SK-N-SH treated with all-trans-retinoic acid at 6 μM for 48 hours (cell line): ENCODE results near the gene PGC.

ENCODE experiments used
- ATAC-seq: fragments of 200-7000 bp; cut with Tn5 transposase; 3 replicates; pipeline ENCODE4 v1.9.1; 2020; ENCODE audit warnings: mild to moderate bottlenecking, moderate library complexity
- ARNTL ChIP-seq: fragments of 450-650 bp; formaldehyde crosslinking; IDR thresholded peaks from 2 replicates; pipeline ENCODE4 v1.5.0; 2020; ENCODE audit warnings: low read depth, mild to moderate bottlenecking, moderate library complexity, borderline replicate concordance
- BACH2 ChIP-seq: fragments of 250-450 bp; sonication (Bioruptor Pico); IDR thresholded peaks from 2 replicates; pipeline ENCODE4 v1.9.0; 2021; ENCODE audit warnings: mild to moderate bottlenecking, borderline replicate concordance
- CSDC2 ChIP-seq: fragments of 250-450 bp; sonication (Bioruptor Pico); IDR thresholded peaks from 2 replicates; pipeline ENCODE4 v1.5.0; 2020; ENCODE audit warnings: mild to moderate bottlenecking, moderate library complexity
- ESRRG ChIP-seq: fragments of 250-450 bp; sonication (Bioruptor Pico); IDR thresholded peaks from 2 replicates; pipeline ENCODE4 v1.6.1; 2021; ENCODE audit warnings: mild to moderate bottlenecking
- GLIS3 ChIP-seq: fragments of 250-450 bp; sonication (Bioruptor Pico); IDR thresholded peaks from 2 replicates; pipeline ENCODE4 v1.5.0; 2020; ENCODE audit warnings: mild to moderate bottlenecking, moderate library complexity
- ISL1 ChIP-seq: fragments of 250-450 bp; sonication (Bioruptor Pico); IDR thresholded peaks from 2 replicates; pipeline ENCODE4 v2.1.2; 2022; ENCODE audit warnings: mild to moderate bottlenecking, moderate library complexity
- OSR1 ChIP-seq: fragments of 250-450 bp; sonication (Bioruptor Pico); IDR thresholded peaks from 2 replicates; pipeline ENCODE4 v1.8.0; 2022; ENCODE audit warnings: moderate library complexity, mild to moderate bottlenecking, inconsistent platforms
- PPARA ChIP-seq: fragments of 250-450 bp; sonication (Bioruptor Pico); IDR thresholded peaks from 2 replicates; pipeline ENCODE4 v1.5.0; 2020; ENCODE audit warnings: mild to moderate bottlenecking, borderline replicate concordance
- RARB ChIP-seq: fragments of 250-450 bp; sonication (Bioruptor Pico); IDR thresholded peaks from 2 replicates; pipeline ENCODE4 v1.8.0; 2021; ENCODE audit warnings: mild to moderate bottlenecking, moderate library complexity
- SNAI2 ChIP-seq: fragments of 250-450 bp; sonication (Bioruptor Pico); IDR thresholded peaks from 2 replicates; pipeline ENCODE4 v1.5.0; 2020; ENCODE audit warnings: mild to moderate bottlenecking, moderate library complexity
- TCF4 ChIP-seq: fragments of 250-450 bp; sonication (Bioruptor Pico); IDR thresholded peaks from 2 replicates; pipeline ENCODE4 v1.8.0; 2021; ENCODE audit warnings: mild to moderate bottlenecking, moderate library complexity, borderline replicate concordance
- TOX ChIP-seq: fragments of 250-450 bp; sonication (Bioruptor Pico); IDR thresholded peaks from 2 replicates; pipeline ENCODE4 v1.8.0; 2021; ENCODE audit warnings: mild to moderate bottlenecking, moderate library complexity, borderline replicate concordance
- ZC3H10 ChIP-seq: fragments of 250-450 bp; sonication (Bioruptor Pico); IDR thresholded peaks from 2 replicates; pipeline ENCODE4 v1.5.1; 2021; ENCODE audit warnings: mild to moderate bottlenecking, moderate library complexity
- ZFP30 ChIP-seq: fragments of 450-650 bp; formaldehyde crosslinking; IDR thresholded peaks from 2 replicates; pipeline ENCODE4 v1.5.0; 2022; ENCODE audit warnings: mild to moderate bottlenecking, moderate library complexity
- ZNF70 ChIP-seq: fragments of 450-650 bp; formaldehyde crosslinking; IDR thresholded peaks from 2 replicates; pipeline ENCODE4 v1.5.0; 2020; ENCODE audit warnings: mild to moderate bottlenecking, moderate library complexity
- ZNF8 ChIP-seq: fragments of 450-650 bp; formaldehyde crosslinking; IDR thresholded peaks from 2 replicates; pipeline ENCODE4 v1.5.0; 2020; ENCODE audit warnings: mild to moderate bottlenecking, moderate library complexity
- TF ChIP-seq, protein P1 (sequence below): fragments of 250-450 bp; sonication (Bioruptor Pico); IDR thresholded peaks from 2 replicates; pipeline ENCODE4 v1.8.0; 2021; ENCODE audit warnings: low read depth, mild to moderate bottlenecking, moderate library complexity, borderline replicate concordance
- TF ChIP-seq, protein P2 (sequence below): fragments of 250-450 bp; sonication (Bioruptor Pico); IDR thresholded peaks from 2 replicates; pipeline ENCODE4 v1.8.0; 2020; ENCODE audit warnings: mild to moderate bottlenecking, moderate library complexity, borderline replicate concordance
- TF ChIP-seq, protein P3 (sequence below): fragments of 250-450 bp; sonication (Bioruptor Pico); IDR thresholded peaks from 2 replicates; pipeline ENCODE4 v1.5.1; 2021; ENCODE audit warnings: mild to moderate bottlenecking, moderate library complexity

Gene PGC

GRCh38 chr6:41755895-41756294, 8.7 kb upstream of the PGC start:
- TF ChIP-seq ESRRG (no peak), RARB (CRISPR knock-in tag) (no peak), ZNF70 (CRISPR knock-in tag) (no peak), ISL1 (CRISPR knock-in tag) (no peak), BACH2 (CRISPR knock-in tag) (no peak), TOX (CRISPR knock-in tag) (no peak), ZFP30 (CRISPR knock-in tag) (no peak), PPARA (CRISPR knock-in tag) (no peak)
- TF ChIP-seq, protein P1, sequence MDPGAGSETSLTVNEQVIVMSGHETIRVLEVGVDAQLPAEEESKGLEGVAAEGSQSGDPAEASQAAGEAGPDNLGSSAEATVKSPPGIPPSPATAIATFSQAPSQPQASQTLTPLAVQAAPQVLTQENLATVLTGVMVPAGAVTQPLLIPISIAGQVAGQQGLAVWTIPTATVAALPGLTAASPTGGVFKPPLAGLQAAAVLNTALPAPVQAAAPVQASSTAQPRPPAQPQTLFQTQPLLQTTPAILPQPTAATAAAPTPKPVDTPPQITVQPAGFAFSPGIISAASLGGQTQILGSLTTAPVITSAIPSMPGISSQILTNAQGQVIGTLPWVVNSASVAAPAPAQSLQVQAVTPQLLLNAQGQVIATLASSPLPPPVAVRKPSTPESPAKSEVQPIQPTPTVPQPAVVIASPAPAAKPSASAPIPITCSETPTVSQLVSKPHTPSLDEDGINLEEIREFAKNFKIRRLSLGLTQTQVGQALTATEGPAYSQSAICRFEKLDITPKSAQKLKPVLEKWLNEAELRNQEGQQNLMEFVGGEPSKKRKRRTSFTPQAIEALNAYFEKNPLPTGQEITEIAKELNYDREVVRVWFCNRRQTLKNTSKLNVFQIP (CRISPR knock-in tag) = no peak
- TF ChIP-seq, protein P2, sequence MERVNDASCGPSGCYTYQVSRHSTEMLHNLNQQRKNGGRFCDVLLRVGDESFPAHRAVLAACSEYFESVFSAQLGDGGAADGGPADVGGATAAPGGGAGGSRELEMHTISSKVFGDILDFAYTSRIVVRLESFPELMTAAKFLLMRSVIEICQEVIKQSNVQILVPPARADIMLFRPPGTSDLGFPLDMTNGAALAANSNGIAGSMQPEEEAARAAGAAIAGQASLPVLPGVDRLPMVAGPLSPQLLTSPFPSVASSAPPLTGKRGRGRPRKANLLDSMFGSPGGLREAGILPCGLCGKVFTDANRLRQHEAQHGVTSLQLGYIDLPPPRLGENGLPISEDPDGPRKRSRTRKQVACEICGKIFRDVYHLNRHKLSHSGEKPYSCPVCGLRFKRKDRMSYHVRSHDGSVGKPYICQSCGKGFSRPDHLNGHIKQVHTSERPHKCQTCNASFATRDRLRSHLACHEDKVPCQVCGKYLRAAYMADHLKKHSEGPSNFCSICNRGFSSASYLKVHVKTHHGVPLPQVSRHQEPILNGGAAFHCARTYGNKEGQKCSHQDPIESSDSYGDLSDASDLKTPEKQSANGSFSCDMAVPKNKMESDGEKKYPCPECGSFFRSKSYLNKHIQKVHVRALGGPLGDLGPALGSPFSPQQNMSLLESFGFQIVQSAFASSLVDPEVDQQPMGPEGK (CRISPR knock-in tag) = no peak
- ATAC-seq = no peak

- ATAC-seq = no peak
- TF ChIP-seq ZNF8 (CRISPR knock-in tag) = no peak
- TF ChIP-seq ESRRG = no peak
- no peak for TF ChIP-seq CSDC2 (CRISPR knock-in tag)
- no peak for TF ChIP-seq TCF4 (CRISPR knock-in tag)
- TF ChIP-seq TOX (CRISPR knock-in tag) = no peak
- no peak for TF ChIP-seq GLIS3 (CRISPR knock-in tag)
- TF ChIP-seq, protein P3, sequence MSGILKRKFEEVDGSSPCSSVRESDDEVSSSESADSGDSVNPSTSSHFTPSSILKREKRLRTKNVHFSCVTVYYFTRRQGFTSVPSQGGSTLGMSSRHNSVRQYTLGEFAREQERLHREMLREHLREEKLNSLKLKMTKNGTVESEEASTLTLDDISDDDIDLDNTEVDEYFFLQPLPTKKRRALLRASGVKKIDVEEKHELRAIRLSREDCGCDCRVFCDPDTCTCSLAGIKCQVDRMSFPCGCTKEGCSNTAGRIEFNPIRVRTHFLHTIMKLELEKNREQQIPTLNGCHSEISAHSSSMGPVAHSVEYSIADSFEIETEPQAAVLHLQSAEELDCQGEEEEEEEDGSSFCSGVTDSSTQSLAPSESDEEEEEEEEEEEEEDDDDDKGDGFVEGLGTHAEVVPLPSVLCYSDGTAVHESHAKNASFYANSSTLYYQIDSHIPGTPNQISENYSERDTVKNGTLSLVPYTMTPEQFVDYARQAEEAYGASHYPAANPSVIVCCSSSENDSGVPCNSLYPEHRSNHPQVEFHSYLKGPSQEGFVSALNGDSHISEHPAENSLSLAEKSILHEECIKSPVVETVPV (CRISPR knock-in tag) = no peak
Observed at GRCh38 chr6:41750374-41750773, 3.2 kb upstream of the PGC start.

- TF ChIP-seq ESRRG (no peak), OSR1 (CRISPR knock-in tag) (no peak), SNAI2 (CRISPR knock-in tag) (no peak), TOX (CRISPR knock-in tag) (no peak), ZC3H10 (CRISPR knock-in tag) (no peak), RARB (CRISPR knock-in tag) (no peak)
- TF ChIP-seq, protein P2 (CRISPR knock-in tag) = no peak
- ATAC-seq = no peak
Observed at GRCh38 chr6:41748542-41748941, 1.3 kb upstream of the PGC start.

DNA sequence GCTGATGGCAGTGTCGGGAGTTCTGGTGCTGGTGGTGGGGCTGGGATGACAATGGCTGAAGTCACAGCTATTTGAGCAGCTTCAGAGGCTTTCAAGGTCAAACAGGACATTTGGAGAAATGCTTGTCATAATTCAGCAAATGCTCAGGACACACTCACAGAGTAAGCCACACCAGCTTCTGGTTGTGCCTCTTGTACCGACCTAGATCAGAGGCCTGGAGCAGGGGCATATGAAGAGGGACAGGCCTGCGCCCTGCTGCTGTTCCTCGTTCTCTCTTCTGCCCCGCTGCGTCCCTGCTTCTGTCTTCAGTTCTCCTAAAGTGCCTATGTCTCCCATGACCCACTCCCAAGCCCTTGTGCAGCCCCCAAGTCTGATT, 893 bp upstream of the PGC start:
- ATAC-seq = no peak
- TF ChIP-seq, protein P3 (CRISPR knock-in tag) = no peak
- TF ChIP-seq ARNTL = no peak
- TF ChIP-seq ESRRG = no peak
- TF ChIP-seq ZFP30 (CRISPR knock-in tag) = no peak
- no peak for TF ChIP-seq OSR1 (CRISPR knock-in tag)
- TF ChIP-seq RARB (CRISPR knock-in tag) = no peak
- no peak for TF ChIP-seq ISL1 (CRISPR knock-in tag)
- no peak for TF ChIP-seq ZC3H10 (CRISPR knock-in tag)
- TF ChIP-seq, all 23 proteins: peak for 0
